OCI-M2 (cell line): ENCODE results near the gene ATP10B.

Experiments used
- DNase-seq: peaks from one replicate; lab custom pipeline; 2025; ENCODE audit not compliant: unreplicated experiment; lab: John Stamatoyannopoulos, UW

Gene ATP10B

GRCh38 chr5:160693831-160694465 is 158.1 kb downstream of the ATP10B start:
- DNase-seq = no peak

GRCh38 chr5:160692271-160692670 is 159.7 kb downstream of the ATP10B start:
- no peak for DNase-seq

GRCh38 chr5:160685695-160686094 is 166.3 kb downstream of the ATP10B start:
- no peak for DNase-seq

GRCh38 chr5:160685219-160685618 is 166.8 kb downstream of the ATP10B start:
- DNase-seq = no peak

- DNase-seq = no peak
Measured at GRCh38 chr5:160679567-160680309, 172.3 kb downstream of the ATP10B start.

- no peak for DNase-seq
Measured at GRCh38 chr5:160675988-160676387, 176.0 kb downstream of the ATP10B start.

GRCh38 chr5:160674901-160675300 is 177.1 kb downstream of the ATP10B start:
- DNase-seq = no peak

- no peak for DNase-seq
Measured at GRCh38 chr5:160672521-160672920, 179.5 kb downstream of the ATP10B start.

- no peak for DNase-seq
Measured at GRCh38 chr5:160668356-160668755, 183.7 kb downstream of the ATP10B start.

- DNase-seq = no peak
Measured at GRCh38 chr5:160667160-160667559, 184.9 kb downstream of the ATP10B start.

- DNase-seq = no peak
Measured at GRCh38 chr5:160665460-160665859, 186.6 kb downstream of the ATP10B start.

- DNase-seq = no peak
Measured at GRCh38 chr5:160660132-160660531, 191.9 kb downstream of the ATP10B start.

- no peak for DNase-seq
Measured at GRCh38 chr5:160657622-160658458, 194.2 kb downstream of the ATP10B start.

- no peak for DNase-seq
Measured at GRCh38 chr5:160657068-160657507, 194.9 kb downstream of the ATP10B start.

- no peak for DNase-seq
Measured at GRCh38 chr5:160655717-160656116, 196.3 kb downstream of the ATP10B start.

GRCh38 chr5:160651692-160652645 is 200.0 kb downstream of the ATP10B start:
- DNase-seq = no peak

- no peak for DNase-seq
Measured at GRCh38 chr5:160649304-160649703, 202.7 kb downstream of the ATP10B start.

GRCh38 chr5:160646033-160646432 is 206.0 kb downstream of the ATP10B start:
- DNase-seq = no peak

- DNase-seq = no peak
Measured at GRCh38 chr5:160643616-160644240, 208.3 kb downstream of the ATP10B start.

GRCh38 chr5:160641405-160641804 is 210.6 kb downstream of the ATP10B start:
- no peak for DNase-seq
